Right lobe of liver (tissue), 4 donors: ENCODE measurements around the gene KRTAP5-11.

Experiments
- POLR2A ChIP-seq: fragments of 450-650 bp; IDR thresholded peaks from one replicate; pipeline ENCODE4 v1.6.1; 2017; ENCODE audit warnings: antibody characterized with exemption, mild to moderate bottlenecking
- TF ChIP-seq, protein P1 (sequence below), 4 donors: fragments of 200-600 bp in 3 of 4; fragments of 450-650 bp in 1 of 4; IDR thresholded peaks; one replicate each; pipeline versions ENCODE4 v1.5.1 to v1.8.0; 2016 to 2022; ENCODE audit warnings: antibody characterized with exemption in 4 of 4, mild to moderate bottlenecking in 2 of 4
- donor health status: DM: no; HTN: no; CAD: no.
- donor health status: DM: no; HTN: no; CAD: no.
- donor health status: DM: no; HTN: yes; CAD: no.

- TF ChIP-seq, protein P1, sequence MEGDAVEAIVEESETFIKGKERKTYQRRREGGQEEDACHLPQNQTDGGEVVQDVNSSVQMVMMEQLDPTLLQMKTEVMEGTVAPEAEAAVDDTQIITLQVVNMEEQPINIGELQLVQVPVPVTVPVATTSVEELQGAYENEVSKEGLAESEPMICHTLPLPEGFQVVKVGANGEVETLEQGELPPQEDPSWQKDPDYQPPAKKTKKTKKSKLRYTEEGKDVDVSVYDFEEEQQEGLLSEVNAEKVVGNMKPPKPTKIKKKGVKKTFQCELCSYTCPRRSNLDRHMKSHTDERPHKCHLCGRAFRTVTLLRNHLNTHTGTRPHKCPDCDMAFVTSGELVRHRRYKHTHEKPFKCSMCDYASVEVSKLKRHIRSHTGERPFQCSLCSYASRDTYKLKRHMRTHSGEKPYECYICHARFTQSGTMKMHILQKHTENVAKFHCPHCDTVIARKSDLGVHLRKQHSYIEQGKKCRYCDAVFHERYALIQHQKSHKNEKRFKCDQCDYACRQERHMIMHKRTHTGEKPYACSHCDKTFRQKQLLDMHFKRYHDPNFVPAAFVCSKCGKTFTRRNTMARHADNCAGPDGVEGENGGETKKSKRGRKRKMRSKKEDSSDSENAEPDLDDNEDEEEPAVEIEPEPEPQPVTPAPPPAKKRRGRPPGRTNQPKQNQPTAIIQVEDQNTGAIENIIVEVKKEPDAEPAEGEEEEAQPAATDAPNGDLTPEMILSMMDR (IDR thresholded peaks at IDR 0.05): no peak
- no peak for TF ChIP-seq POLR2A
These were observed at the start of gene KRTAP5-11 for GRCh38 chr11:71582309-71582895.
